ENCODE measurements around the gene CSNK1D.

- TF ChIP-seq CTCF (conservative IDR thresholded peaks at IDR 0.05; ENCODE audit: low read length) (no peak), EZH2phosphoT487 (IDR thresholded peaks at IDR 0.05; ENCODE audit: borderline replicate concordance) (no peak)
These were observed 36.4 kb upstream of the CSNK1D start for GRCh38 chr17:82309656-82310570.
